ENCODE results near the gene VEGFB.

DNA sequence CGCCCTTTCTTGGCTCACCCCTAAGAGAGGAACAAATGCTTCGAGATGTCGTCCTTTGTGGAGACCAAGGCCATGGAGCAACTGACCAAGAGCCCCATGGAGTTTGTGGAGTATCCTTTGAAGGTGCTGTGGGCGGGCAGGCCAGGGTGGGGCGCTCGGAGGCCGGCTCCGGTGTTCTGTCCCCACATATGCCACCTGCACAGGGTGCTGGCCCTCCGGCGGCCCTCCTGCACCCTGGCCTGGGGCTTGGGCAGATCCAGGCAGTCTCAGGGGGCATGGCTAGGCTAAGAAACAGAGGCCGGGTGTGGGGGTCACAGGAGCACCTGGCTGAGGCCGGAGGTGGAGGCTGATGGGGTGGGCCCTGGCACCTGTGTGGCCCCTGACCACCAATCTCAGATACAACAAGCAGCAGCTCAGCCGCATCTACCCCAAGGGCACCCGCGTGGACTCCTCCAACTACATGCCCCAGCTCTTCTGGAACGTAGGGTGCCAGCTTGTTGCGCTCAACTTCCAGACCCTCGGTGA, 27.2 kb downstream of the VEGFB start:
- TF ChIP-seq SIN3A (conservative IDR thresholded peaks at IDR 0.05 in 1 of 2, IDR thresholded peaks at IDR 0.05 in 1 of 2; ENCODE audit: low read depth in 1 of 2, low read length in 2 of 2), result no peak
- TF ChIP-seq, protein P1, sequence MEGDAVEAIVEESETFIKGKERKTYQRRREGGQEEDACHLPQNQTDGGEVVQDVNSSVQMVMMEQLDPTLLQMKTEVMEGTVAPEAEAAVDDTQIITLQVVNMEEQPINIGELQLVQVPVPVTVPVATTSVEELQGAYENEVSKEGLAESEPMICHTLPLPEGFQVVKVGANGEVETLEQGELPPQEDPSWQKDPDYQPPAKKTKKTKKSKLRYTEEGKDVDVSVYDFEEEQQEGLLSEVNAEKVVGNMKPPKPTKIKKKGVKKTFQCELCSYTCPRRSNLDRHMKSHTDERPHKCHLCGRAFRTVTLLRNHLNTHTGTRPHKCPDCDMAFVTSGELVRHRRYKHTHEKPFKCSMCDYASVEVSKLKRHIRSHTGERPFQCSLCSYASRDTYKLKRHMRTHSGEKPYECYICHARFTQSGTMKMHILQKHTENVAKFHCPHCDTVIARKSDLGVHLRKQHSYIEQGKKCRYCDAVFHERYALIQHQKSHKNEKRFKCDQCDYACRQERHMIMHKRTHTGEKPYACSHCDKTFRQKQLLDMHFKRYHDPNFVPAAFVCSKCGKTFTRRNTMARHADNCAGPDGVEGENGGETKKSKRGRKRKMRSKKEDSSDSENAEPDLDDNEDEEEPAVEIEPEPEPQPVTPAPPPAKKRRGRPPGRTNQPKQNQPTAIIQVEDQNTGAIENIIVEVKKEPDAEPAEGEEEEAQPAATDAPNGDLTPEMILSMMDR (IDR thresholded peaks at IDR 0.05; ENCODE audit: control extremely low read depth in 1 of 3, insufficient read depth in 1 of 3, low read depth in 1 of 3, low read length in 3 of 3), result no peak
- no peak for TF ChIP-seq JUND (IDR thresholded peaks at IDR 0.05; ENCODE audit: low read length)
- no peak for TF ChIP-seq CEBPB (IDR thresholded peaks at IDR 0.05; ENCODE audit: low read depth, low read length)
- no peak for TF ChIP-seq NRF1 (IDR thresholded peaks at IDR 0.05; ENCODE audit: low read depth, low read length)
- no peak for TF ChIP-seq EZH2 (IDR thresholded peaks at IDR 0.05; ENCODE audit: low read depth, low read length, severe bottlenecking)
- no peak for TF ChIP-seq ATF2 (IDR thresholded peaks at IDR 0.05; ENCODE audit: low read length)
- no peak for TF ChIP-seq JUN (IDR thresholded peaks at IDR 0.05; ENCODE audit: low read depth, low read length)
- TF ChIP-seq EP300 (IDR thresholded peaks at IDR 0.05; ENCODE audit: borderline replicate concordance in 1 of 2, low read depth in 2 of 2, low read length in 2 of 2), result no peak
- TF ChIP-seq CHD1 (IDR thresholded peaks at IDR 0.05; ENCODE audit: low read depth, low read length), result no peak
- TF ChIP-seq POLR2A (IDR thresholded peaks at IDR 0.05; ENCODE audit: control extremely low read depth in 1 of 2, low read depth in 2 of 2, low read length in 2 of 2), result no peak; a peak in 1 of 3 replicates
- TF ChIP-seq, protein P2, sequence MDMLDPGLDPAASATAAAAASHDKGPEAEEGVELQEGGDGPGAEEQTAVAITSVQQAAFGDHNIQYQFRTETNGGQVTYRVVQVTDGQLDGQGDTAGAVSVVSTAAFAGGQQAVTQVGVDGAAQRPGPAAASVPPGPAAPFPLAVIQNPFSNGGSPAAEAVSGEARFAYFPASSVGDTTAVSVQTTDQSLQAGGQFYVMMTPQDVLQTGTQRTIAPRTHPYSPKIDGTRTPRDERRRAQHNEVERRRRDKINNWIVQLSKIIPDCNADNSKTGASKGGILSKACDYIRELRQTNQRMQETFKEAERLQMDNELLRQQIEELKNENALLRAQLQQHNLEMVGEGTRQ (IDR thresholded peaks at IDR 0.05; ENCODE audit: low read length), result no peak
- no peak for TF ChIP-seq TCF12 (IDR thresholded peaks at IDR 0.05; ENCODE audit: low read depth, low read length)
- TF ChIP-seq KDM5A (IDR thresholded peaks at IDR 0.05; ENCODE audit: low read length), result no peak

All from H1 (cell line).